Measurements from ENCODE around the gene GINS2. TPM values are rescaled to one million over a fixed set of nuclear protein-coding genes. Genes with fewer than 3 reads are reported as not detected.

The GINS2 gene
- total RNA-seq, result 0.25 TPM

DNA sequence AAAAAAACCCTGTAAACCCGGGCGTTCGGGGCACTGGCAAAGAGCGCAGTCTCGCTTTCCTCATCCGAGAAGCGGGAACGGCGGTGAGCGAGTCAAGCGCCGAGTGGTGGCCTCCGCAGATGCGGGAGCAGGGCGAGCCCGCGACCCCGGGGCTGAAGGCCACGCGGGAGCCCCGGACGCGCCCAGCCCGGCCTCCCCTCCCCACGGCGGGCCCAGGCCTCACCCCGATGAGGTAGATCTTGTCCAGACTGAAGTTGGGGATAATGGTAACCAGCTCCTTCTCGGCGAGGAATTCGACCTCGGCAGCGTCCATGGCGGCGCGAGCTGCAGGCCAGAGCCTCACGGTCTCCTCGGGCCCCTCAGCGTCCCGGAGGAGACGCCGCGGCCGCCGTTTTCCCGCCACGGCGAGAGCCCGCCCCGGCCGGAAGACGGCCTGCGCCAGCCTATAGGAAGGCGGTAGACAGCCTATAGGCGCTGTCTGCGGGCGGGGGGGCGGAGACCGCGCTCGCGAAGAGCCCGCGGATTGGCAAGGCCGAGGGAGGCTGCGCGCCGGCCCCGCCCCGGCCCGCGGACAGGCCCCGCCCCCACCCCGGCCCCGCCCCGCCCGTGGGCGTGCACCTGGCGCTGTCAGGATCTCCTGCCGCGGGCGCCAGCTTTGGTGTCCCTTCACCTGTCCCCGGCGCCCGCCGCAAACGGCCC, at the start of gene GINS2:
TSS of gene GINS2 (minus strand) at position 369 of the 699 bp plus-strand sequence. CDS start at position 313, 56 bp downstream.
- Histone ChIP-seq H3K4me3 (peak within 1 kb of the TSS; percentile 62 to 79), H3K27ac (no peak within 1 kb of the TSS)

DNA sequence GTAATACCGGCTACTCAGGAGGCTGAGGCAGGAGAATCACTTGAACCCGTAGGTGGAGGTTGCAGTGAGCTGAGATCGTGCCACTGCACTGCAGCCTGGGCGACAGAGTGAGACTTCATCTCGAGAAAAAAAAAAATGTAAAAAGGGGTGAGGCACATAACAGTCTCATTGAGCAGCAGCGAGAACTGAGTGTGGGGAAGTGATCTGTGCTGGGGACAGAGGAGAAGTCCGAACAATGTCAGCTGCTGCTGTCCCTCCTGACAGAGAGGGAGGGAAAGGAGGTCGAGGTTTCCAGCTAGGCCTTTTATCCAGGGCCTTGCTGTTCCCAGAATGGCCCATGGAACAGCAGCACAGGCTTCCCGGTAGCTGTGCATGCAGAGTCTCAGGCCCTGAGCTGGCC, 48.2 kb upstream of the GINS2 start:
- H3K36me3 ChIP-seq, result no peaks in the 10 kb centered on the region
- no peaks in the 10 kb centered on the region for H3K27me3 ChIP-seq
- no peak for DNase-seq (ENCODE audit: extremely low spot score in 2 of 2)
- H3K27ac ChIP-seq, result no peak overlapping the region
- no peaks in the 10 kb centered on the region for H3K9me3 ChIP-seq
- H3K4me3 ChIP-seq, result no peak overlapping the region
- no peaks in the 10 kb centered on the region for H3K4me1 ChIP-seq
- intact Hi-C loops (cut with DNase I), result no loop called here
- no peak for TF ChIP-seq POLR2AphosphoS5 (IDR thresholded peaks at IDR 0.05; ENCODE audit: insufficient read depth in 1 of 2, low read depth in 1 of 2)
- no peak for TF ChIP-seq POLR2A (IDR thresholded peaks at IDR 0.05)
- TF ChIP-seq, protein P1, sequence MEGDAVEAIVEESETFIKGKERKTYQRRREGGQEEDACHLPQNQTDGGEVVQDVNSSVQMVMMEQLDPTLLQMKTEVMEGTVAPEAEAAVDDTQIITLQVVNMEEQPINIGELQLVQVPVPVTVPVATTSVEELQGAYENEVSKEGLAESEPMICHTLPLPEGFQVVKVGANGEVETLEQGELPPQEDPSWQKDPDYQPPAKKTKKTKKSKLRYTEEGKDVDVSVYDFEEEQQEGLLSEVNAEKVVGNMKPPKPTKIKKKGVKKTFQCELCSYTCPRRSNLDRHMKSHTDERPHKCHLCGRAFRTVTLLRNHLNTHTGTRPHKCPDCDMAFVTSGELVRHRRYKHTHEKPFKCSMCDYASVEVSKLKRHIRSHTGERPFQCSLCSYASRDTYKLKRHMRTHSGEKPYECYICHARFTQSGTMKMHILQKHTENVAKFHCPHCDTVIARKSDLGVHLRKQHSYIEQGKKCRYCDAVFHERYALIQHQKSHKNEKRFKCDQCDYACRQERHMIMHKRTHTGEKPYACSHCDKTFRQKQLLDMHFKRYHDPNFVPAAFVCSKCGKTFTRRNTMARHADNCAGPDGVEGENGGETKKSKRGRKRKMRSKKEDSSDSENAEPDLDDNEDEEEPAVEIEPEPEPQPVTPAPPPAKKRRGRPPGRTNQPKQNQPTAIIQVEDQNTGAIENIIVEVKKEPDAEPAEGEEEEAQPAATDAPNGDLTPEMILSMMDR (IDR thresholded peaks at IDR 0.05), result no peak

More for the DNA sequence above, at the start of gene GINS2:
- Histone ChIP-seq H3K27me3 (no peaks in the 10 kb centered on the region), H3K9me3 (no peaks in the 10 kb centered on the region), H3K4me1 (peaks cover 16% of the 10 kb centered on the region), H3K36me3 (no peaks in the 10 kb centered on the region)
- no peak for DNase-seq (ENCODE audit: extremely low spot score in 2 of 2)
- intact Hi-C loops (cut with DNase I), result no loop called here
- TF ChIP-seq POLR2AphosphoS5 (IDR thresholded peaks at IDR 0.05; ENCODE audit: insufficient read depth in 1 of 2, low read depth in 1 of 2) (peak in 1 of 2 donors; percentile 23), POLR2A (IDR thresholded peaks at IDR 0.05) (no peak)
- TF ChIP-seq, protein P1 (IDR thresholded peaks at IDR 0.05), result no peak

DNA sequence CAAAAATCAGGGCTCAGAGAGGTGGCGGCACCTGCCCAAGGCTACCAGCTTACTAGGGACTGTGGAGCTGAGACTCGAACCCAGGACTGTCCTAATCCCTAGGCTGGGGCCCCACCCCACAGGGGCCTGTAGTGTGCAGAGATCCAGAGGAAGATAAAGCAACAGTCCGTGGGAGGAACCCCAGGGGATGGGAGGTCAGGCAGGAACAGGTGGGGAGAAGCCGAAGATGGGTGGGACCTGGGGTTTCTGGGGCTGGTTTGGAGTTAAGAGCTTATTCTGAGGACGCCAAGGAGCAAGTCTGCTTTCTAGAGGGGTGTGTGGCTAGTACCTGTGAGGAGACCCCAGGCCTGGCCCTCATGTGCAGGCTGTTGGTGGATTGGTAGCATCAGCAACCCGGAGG, 47.2 kb upstream of the GINS2 start:
- no peak for TF ChIP-seq POLR2AphosphoS5 (IDR thresholded peaks at IDR 0.05; ENCODE audit: insufficient read depth in 1 of 2, low read depth in 1 of 2)
- TF ChIP-seq, protein P1 (IDR thresholded peaks at IDR 0.05), result no peak
- no peak for TF ChIP-seq POLR2A (IDR thresholded peaks at IDR 0.05)
- Histone ChIP-seq H3K27me3 (no peaks in the 10 kb centered on the region), H3K4me1 (no peaks in the 10 kb centered on the region), H3K27ac (no peak overlapping the region), H3K4me3 (no peak overlapping the region), H3K36me3 (no peaks in the 10 kb centered on the region), H3K9me3 (no peaks in the 10 kb centered on the region)
- intact Hi-C loops (cut with DNase I), result no loop called here
- no peak for DNase-seq (ENCODE audit: extremely low spot score in 2 of 2)

DNA sequence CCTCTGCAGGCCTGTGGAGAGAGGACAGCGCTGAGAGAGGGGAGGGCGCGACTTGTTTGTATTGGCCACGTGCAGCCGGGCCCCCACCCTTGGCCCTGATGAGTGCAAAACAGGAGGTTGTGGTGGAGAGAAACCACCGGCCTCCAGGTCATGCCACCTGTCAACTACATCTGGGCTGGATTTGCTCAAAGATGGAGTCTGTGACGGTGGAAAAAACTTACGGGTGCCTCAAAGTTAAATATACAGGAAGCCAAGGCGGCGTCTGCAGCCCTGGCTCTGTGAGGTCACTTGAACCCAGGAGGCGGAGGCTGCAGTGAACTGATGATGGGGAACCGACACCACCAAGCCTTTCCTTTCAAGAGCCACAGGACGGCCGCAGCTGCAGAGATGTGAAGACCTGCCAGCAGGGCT, 46.5 kb upstream of the GINS2 start:
- TF ChIP-seq, protein P1 (IDR thresholded peaks at IDR 0.05), result no peak
- no peak for TF ChIP-seq POLR2AphosphoS5 (IDR thresholded peaks at IDR 0.05; ENCODE audit: insufficient read depth in 1 of 2, low read depth in 1 of 2)
- TF ChIP-seq POLR2A (IDR thresholded peaks at IDR 0.05), result no peak

DNA sequence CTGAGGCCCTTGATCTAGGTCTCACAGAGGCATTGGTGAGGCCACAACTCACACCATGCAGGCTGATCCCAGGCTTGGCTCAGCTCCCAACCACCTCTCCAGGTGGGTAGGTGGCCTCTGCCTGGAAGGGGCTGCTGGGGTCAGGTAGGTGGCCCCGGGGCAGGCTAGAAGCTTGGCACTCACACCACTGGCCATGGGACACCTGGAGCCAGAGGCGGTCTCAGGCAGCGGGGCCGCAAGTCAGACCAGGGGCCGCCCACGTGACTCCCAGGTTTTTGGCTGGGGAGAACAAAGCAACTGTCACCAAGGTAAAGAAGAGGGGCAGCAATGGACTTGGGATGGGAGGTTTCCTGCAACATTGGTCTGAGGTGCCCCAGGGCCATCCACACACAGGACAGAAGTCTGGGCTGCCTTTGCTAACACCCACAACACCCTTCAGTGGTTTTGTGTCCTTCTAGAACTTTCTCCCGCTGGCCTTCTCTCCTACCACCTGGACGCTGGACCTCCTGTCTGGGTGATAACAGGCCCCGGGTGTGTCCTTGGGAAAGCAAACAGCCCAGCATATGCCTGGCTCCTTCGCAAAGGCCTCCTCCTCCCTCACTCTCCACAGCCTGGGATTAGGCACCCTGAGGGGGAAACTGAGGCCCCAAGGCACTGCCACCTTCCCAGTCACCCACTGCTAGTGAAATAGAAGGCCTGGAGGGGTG, 45.7 kb upstream of the GINS2 start:
- Histone ChIP-seq H3K36me3 (no peaks in the 10 kb centered on the region), H3K27me3 (no peaks in the 10 kb centered on the region), H3K4me3 (no peak overlapping the region), H3K9me3 (no peaks in the 10 kb centered on the region), H3K27ac (no peak overlapping the region), H3K4me1 (no peaks in the 10 kb centered on the region)
- no peak for DNase-seq (ENCODE audit: extremely low spot score in 2 of 2)
- intact Hi-C loops (cut with DNase I), result no loop called here
- TF ChIP-seq POLR2AphosphoS5 (IDR thresholded peaks at IDR 0.05; ENCODE audit: insufficient read depth in 1 of 2, low read depth in 1 of 2) (no peak), POLR2A (IDR thresholded peaks at IDR 0.05) (no peak)
- TF ChIP-seq, protein P1 (IDR thresholded peaks at IDR 0.05), result no peak

More for the DNA sequence above, 46.5 kb upstream of the GINS2 start:
- H3K9me3 ChIP-seq, result no peaks in the 10 kb centered on the region
- no peak overlapping the region for H3K27ac ChIP-seq
- H3K36me3 ChIP-seq, result no peaks in the 10 kb centered on the region
- no peak for DNase-seq (ENCODE audit: extremely low spot score in 2 of 2)
- no peaks in the 10 kb centered on the region for H3K27me3 ChIP-seq
- H3K4me3 ChIP-seq, result no peak overlapping the region
- no peaks in the 10 kb centered on the region for H3K4me1 ChIP-seq
- intact Hi-C loops (cut with DNase I), result no loop called here

All from vagina (tissue), 2 donors.